Stomach (tissue), 4 donors: Measurements from ENCODE around the gene ZBTB46.

Experiments used
- CTCF ChIP-seq, 7 experiments: fragments of 450-650 bp in 4 of 7; fragments of 200-600 bp in 3 of 7; sonication (generic) in 3 of 7; IDR thresholded peaks; one replicate each; pipeline ENCODE4 v1.5.1; 2016 to 2019; ENCODE audit warnings: antibody characterized with exemption in 7 of 7, control low read depth in 2 of 7, mild to moderate bottlenecking in 1 of 7
- EP300 ChIP-seq: sonication (generic); formaldehyde crosslinking; IDR thresholded peaks from one replicate; pipeline ENCODE4 v1.6.1; 2017; ENCODE audit warnings: antibody characterized with exemption
- POLR2A ChIP-seq, 4 donors: fragments of 450-650 bp; IDR thresholded peaks; one replicate each; pipeline ENCODE4 v1.6.1; 2016; ENCODE audit warnings: antibody characterized with exemption in 4 of 4, control low read depth in 2 of 4, mild to moderate bottlenecking in 1 of 4, moderate library complexity in 1 of 4
- POLR2AphosphoS5 ChIP-seq, 3 donors: sonication (generic); formaldehyde crosslinking; IDR thresholded peaks; one replicate each; pipeline ENCODE4 v1.6.1; 2016; ENCODE audit warnings: antibody characterized with exemption in 3 of 3

- TF ChIP-seq CTCF (IDR thresholded peaks at IDR 0.05) (no peak), EP300 (no peak), POLR2A (IDR thresholded peaks at IDR 0.05) (no peak), POLR2AphosphoS5 (IDR thresholded peaks at IDR 0.05) (no peak)
Observed at GRCh38 chr20:63752411-63753101, 78.5 kb downstream of the ZBTB46 start.
